DOHH2 (cell line): ENCODE results near the gene EEA1.

Experiments
- CTCF ChIP-seq: fragments of 200-600 bp; sonication (generic); IDR thresholded peaks from one replicate; pipeline ENCODE4 v1.5.1; 2014; ENCODE audit warnings: antibody characterized with exemption, mild to moderate bottlenecking, low read depth, low read length; ENCODE audit not compliant: poor library complexity, severe bottlenecking
- EZH2phosphoT487 ChIP-seq: fragments of 200-600 bp; sonication (generic); IDR thresholded peaks from 2 replicates; pipeline ENCODE4 v1.6.1; 2017; ENCODE audit warnings: borderline replicate concordance, mild to moderate bottlenecking, antibody characterized with exemption, low read length, moderate library complexity, mixed read lengths

- TF ChIP-seq CTCF: no peak
- no peak for TF ChIP-seq EZH2phosphoT487
Measured at GRCh38 chr12:92722897-92723296, 206.2 kb downstream of the EEA1 start.
